GM18907 (cell line): ENCODE data around the gene SOX6.
A peak's percentile ranks its signal among the peaks of the same experiment; 100 is the strongest.

ENCODE experiments used
- ATAC-seq: cut with Tn5 transposase; IDR thresholded peaks from one replicate; pipeline ENCODE4 v1.9.1; 2021; ENCODE audit warnings: mild to moderate bottlenecking, moderate library complexity; ENCODE audit not compliant: unreplicated experiment

The SOX6 gene

GRCh38 chr11:15970506-15971214 lies 385.7 kb downstream of the SOX6 start:
- no peak for ATAC-seq

- ATAC-seq, result no peak
Observed at GRCh38 chr11:15969701-15970329, 386.5 kb downstream of the SOX6 start.

DNA sequence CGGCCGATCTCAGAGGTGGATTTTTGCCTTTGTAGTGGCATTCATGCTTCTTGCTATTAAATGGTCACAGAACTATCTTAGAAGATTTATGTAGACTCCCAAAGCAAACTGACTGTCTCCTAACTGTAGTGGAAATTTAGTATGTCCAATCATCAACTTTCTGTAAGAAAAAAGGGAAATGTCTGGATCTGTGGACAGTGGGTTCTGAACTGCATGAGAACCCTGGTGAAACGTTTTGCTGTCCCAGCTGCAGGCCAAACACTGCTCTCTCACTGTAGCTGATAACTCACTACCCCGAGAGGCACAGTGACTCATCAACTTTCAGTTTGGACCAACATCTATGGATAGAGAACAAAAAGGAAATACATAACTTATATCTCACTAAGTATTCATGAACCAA lies 387.1 kb downstream of the SOX6 start:
- peak; percentile 80 for ATAC-seq

- no peak for ATAC-seq
Observed at GRCh38 chr11:15968461-15969130, 387.8 kb downstream of the SOX6 start.

DNA sequence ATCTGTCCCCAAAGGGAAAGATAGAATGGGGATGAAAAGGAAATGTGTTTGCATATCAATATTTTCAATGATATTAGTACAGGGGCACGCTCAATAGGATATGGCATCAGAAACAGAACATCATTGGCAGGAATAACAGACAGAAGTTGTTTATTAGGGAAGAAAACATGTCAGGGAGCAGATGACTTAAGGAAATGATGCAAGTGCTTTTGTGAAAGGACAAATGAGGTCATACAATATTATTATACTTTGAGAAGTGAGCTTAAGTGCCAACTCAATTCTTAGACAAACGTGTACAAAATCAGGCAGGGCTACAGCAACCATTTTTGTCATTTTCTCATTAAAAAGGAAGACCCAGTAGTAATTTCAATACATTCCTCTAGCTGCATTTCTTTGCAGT lies 388.4 kb downstream of the SOX6 start:
- no peak for ATAC-seq

DNA sequence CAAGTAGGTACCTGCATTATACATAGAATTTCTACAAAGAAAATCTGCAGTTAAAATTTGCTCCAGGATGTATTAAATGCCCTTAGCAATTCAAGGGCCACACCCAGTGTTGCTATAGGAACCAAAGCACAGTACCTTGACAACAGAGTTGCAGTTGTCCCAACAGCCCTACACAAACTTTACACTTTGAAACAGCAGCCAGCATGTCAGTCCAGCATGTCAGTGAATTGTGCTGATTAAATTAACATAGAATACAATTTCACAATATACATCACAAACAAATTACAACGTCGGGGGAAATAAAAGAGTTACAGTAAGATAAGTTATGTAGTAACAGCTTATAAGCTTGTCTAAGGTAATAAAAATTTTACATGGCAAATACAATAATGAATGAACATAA lies 389.2 kb downstream of the SOX6 start:
- no peak for ATAC-seq

DNA sequence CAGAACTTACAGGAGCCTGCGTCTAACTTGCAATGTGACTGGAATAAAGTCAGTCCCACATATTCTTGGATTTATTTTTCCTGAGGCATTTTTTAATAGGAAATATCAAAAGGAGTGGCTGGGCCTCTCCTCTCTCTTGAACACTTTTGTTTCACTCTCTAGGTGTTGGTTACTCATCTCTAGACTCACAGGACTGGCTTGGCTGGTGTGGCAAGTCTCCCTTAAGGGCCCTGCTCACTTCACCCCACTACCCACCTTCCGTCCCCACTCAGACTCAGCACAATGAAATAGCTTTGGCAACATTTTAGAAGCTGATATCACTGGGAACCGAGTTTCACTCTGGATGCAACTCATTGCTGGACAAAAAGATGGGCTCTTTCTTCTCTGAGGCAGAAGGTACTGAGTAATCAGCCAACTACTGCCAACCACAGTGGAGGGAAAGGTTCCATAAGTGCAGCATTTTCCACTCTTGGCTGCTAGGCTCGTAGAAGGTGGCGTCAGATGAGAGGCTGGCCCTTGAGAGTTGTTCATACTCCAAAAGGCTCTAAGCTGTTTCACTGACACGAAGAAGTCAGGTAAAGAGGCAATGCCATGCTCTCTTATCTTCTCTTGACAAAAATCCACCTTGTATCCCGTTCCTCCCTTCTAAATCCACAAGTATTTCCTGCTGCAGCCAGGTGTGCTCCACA lies 390.6 kb downstream of the SOX6 start:
- no peak for ATAC-seq

- no peak for ATAC-seq
Observed at GRCh38 chr11:15963266-15963665, 393.1 kb downstream of the SOX6 start.

DNA sequence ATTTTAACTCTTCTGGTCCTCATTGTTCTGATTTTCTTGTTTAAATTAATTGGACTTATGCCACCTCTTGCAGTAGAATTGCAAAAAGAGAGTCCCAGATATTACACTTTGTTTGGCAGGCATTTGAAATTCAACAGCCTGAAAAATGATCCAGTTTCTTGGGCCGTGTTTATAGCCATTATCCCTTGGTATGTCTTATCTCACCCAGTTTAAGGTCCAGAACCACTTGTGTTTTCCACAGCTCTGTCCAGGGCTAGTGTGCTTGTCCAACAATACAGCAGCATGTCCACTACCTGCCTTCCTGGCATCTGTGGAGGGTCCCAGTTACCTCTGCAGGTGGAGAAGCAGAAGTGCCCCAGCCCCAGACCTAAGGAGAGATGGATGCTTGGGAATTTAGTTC lies 397.4 kb downstream of the SOX6 start:
- ATAC-seq, result no peak

DNA sequence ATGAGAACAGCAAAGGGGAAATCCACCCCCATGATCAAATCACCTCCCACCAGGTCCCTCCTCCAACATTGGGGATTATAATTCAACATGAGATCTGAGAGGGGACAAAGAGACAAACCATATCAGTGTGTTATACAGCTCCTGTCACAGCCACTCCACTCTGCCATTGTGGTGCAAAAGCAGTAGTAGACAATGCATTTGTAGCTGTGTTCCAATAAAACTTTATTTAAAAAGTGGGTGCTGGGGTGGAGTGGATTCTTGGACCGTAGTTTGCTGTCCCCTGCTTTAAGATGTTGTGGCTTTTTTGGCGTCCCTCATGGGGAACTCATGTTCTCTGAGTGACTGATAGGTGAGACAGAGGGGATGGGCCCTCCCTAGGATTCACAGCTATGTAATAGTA lies 399.1 kb downstream of the SOX6 start:
- ATAC-seq, result no peak

DNA sequence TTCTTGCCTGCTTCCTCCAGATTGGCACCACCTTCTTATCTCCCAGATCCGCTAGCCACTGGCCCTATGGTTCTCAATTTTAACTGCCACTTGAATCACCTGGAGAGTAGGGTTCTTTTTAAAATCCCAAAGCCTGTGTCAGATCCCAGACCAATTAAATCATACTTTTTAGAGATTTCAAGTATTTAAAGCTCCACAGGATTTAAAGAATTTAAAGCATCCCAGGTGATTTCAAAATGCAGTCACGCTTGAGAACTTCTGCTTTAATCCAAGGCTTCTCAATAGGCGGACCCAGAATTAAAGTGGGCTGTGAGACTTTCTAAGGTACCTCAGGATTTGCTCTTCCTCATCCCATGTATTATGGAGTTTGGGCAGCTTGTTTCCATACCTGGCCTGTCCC lies 400.0 kb downstream of the SOX6 start:
- ATAC-seq, result no peak

DNA sequence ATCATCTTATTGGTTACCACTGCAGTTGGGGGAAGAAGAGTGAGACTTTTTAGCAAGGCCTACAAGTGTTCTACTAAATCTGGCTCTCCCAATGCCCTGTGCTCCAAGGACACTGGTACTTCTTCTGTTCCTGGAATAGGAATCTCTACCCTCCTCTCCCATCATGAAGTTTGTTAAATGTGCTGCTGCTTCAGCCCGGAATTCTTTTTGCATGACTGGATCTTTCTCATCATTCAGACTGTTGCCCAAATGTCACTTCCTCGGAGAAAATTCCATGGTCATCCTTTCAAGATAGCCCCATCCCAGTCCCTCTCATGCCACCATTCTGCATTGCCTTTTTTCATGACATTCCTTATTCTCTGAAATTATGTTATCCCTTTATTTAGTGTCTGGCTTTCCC lies 400.8 kb downstream of the SOX6 start:
- ATAC-seq, result no peak

DNA sequence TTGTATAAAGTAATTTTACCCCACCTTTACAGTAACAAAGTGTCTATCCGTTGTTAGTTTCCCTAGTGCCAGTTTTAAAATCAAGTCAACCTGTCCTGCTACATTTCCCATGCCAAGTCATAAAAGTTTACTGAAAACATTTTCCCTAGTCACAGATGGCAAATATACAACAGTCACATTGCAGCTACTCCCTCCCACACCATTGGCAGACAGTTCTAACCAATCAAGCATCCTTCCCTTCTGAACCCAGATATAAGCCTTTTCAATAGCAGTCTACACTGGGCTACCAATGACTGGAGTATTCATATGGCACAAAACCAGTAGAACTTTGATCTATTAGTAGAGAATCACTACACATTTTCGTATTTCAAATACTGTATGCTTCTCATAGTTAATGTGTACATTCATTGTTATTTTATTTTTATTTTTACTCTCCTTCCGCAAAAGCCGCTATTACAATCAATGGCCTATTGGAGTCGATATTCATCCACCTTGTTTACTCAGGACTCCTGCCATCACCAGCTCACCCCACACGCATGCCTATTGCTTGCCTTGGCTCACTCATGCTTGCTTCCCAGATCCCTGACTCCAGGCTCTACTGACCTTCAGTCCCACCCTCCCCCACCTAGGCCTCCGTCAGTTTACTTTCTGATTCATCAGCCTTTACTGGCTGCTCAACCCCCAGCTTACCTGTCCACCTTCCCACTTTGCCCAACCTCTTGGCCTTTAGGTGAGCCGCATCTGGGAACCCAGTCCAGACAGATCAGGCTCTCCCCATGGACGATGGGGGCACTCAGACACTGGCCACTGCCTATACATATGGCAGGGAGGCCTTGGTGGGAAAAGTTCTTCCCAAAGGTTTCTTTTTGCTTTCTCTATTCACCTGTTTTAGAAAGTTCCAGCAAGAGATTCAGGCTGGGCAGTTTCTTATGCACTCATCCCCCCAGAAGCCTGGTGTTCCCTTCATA lies 408.4 kb downstream of the SOX6 start:
- ATAC-seq, result no peak

- ATAC-seq, result no peak
Observed at GRCh38 chr11:15945726-15946125, 410.6 kb downstream of the SOX6 start.

DNA sequence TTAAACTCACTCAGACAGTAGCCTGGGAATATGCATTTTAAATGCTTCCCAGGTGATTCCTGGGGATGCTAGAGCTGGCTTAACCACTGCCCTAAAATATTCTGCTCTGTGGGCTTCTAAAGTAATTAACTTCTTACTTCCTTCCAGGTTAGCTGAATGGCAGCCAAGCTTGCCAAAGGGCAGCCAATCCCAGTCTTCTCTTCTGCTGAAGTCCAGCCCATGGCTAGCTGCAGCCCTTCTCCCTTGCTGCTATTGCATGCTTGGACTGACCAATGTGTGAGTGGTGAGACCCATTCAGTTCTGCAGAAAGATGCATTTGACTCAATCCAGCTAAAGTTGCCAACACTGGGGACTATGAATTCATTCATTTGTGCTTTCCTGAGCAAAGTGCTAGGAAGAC lies 411.9 kb downstream of the SOX6 start:
- no peak for ATAC-seq

- ATAC-seq, result no peak
Observed at GRCh38 chr11:15943418-15944197, 412.7 kb downstream of the SOX6 start.

GRCh38 chr11:15942936-15943335 lies 413.4 kb downstream of the SOX6 start:
- ATAC-seq, result no peak

- no peak for ATAC-seq
Observed at GRCh38 chr11:15942126-15942525, 414.2 kb downstream of the SOX6 start.

DNA sequence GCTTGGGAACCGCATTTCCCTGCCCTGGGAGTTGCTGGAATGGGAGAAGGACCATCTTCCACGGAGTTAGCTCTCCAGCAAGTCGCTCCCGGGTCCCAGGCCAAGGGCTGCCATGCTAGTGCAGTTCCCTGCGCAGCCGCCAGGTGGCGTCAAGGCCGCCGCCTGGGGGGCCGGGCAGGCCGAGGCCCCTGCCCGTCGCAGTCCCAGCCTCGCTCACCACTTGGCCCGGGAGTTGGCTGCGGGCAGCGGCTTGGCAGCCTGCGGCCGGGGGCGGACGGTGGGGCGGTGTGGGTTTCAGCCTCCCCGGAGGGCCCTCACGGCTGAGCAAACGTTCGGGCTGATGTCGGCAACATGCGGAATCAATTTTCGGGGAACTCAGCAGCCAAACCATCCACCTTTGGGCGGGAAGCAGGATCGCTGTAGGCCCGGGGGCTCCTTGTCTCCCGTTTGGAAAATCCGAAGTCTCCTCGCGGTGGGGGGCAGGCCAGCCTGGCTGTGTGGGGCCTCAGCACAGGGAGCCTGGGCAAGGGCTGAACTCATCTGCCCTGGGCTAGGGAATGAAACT lies 415.1 kb downstream of the SOX6 start:
- ATAC-seq, result peak; percentile 67
